GM10248 (cell line): ENCODE measurements around the gene CDHR4.
"Not testable (repeated sequence)": the region's sequence is repeated elsewhere in the genome, so short reads cannot be mapped to it uniquely, and the experiment has no call there.

Source experiments
- CTCF ChIA-PET: fragments of 300-600 bp; sonication (Branson Sonifier 250); formaldehyde crosslinking; extraction: SDS; loops from one replicate; lab custom pipeline; 2021; ENCODE audit warnings: antibody characterized with exemption; lab: Yijun Ruan, JAX
- POLR2A ChIA-PET: fragments of 350-650 bp; sonication (Branson Sonifier 250); formaldehyde crosslinking; extraction: SDS; loops from one replicate; lab custom pipeline; 2020; ENCODE audit warnings: antibody characterized with exemption; lab: Yijun Ruan, JAX
- DNase-seq: peaks from one replicate; pipeline ENCODE4 v3.0.0; 2012; ENCODE audit errors: extremely low spot score
- TF ChIP-seq, protein P1 (sequence below): IDR thresholded peaks from 2 replicates; pipeline ENCODE4 v1.5.1; 2012; ENCODE audit warnings: mild to moderate bottlenecking, low read depth; ENCODE audit errors: extremely low read depth, missing control alignments, control extremely low read depth

The CDHR4 gene

DNA sequence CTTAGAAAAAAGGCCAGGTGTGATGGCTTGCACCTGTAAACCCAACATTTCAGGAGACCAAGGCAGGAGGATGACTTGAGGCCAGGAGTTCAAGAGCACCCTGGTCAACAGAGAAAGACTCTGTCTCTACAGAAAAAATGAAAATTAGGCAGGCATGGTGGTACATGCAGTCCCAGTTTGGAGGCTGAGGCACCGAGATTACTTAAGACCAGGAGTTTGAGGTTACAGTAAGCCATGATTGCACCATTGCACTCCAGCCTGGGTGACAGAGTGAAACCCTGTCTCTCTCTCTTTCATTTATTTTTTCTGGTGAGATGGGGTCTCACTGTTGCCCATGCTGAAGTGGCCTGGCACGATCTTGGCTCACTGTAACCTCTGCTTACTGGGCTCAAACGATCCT lies 38.0 kb downstream of the CDHR4 start:
- TF ChIP-seq, protein P1, sequence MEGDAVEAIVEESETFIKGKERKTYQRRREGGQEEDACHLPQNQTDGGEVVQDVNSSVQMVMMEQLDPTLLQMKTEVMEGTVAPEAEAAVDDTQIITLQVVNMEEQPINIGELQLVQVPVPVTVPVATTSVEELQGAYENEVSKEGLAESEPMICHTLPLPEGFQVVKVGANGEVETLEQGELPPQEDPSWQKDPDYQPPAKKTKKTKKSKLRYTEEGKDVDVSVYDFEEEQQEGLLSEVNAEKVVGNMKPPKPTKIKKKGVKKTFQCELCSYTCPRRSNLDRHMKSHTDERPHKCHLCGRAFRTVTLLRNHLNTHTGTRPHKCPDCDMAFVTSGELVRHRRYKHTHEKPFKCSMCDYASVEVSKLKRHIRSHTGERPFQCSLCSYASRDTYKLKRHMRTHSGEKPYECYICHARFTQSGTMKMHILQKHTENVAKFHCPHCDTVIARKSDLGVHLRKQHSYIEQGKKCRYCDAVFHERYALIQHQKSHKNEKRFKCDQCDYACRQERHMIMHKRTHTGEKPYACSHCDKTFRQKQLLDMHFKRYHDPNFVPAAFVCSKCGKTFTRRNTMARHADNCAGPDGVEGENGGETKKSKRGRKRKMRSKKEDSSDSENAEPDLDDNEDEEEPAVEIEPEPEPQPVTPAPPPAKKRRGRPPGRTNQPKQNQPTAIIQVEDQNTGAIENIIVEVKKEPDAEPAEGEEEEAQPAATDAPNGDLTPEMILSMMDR = no peak
- ChIA-PET POLR2A (no interaction called here), CTCF (no interaction called here)
- no peak for DNase-seq

DNA sequence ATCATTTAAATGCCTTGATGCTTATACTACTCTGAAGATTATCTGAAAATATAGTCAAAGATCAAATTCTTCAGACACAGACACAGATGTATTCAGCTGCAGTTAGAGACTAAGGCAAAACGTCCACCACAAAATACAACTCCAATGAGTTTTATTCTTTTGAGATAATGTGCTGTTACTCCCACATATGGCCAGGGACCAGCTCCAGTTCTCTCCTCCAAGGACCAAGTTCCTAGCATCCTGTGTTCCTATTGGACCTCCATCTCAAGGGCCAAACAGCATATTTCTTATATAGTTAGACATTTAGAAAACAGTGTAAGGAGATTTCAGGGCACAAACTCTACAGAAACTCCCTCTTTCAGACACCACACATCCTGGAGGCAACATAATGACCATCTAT lies 40.4 kb downstream of the CDHR4 start:
- TF ChIP-seq, protein P1 = no peak
- no peak for DNase-seq
- ChIA-PET POLR2A (no interaction called here), CTCF (interaction anchor here (1.5 to 1.7 kb wide), 2 partner anchors 10 to 13 kb away, joined by 3 read pairs; no protein-coding TSS in a partner anchor)

- ChIA-PET POLR2A (interaction anchor here (0.6 kb wide), 1 partner anchor 98 kb away, joined by 3 read pairs; no protein-coding TSS in a partner anchor), CTCF (interaction anchor here (0.9 to 2.7 kb wide), 7 partner anchors 10 to 218 kb away, joined by 3 to 10 read pairs (median 3); no protein-coding TSS in a partner anchor)
- TF ChIP-seq, protein P1 = no peak
- DNase-seq = no peak
Observed at GRCh38 chr3:49757197-49757596, 42.5 kb downstream of the CDHR4 start.

DNA sequence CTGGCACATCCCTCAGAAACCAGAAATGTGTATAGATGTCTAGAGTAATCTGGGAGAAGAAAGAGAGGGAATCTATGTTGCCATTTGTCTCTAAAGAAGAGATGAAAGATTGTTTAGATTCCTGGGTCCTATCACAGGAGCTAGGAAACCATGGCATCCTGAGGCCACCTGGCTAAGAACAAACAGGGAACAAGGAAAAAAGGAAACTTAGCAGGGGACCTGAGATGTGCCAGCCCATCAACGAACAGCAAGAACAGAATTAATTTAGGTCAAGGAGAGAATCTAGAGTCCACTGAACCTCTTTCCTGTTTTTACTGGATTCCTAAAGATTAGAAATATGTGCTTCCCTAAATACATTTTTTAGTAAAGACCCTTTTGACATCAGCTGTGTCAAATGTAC lies 43.6 kb downstream of the CDHR4 start:
- DNase-seq = no peak
- ChIA-PET CTCF (interaction anchor here (1.2 to 2.7 kb wide), 2 partner anchors 11 to 23 kb away, joined by 3 to 10 read pairs; no protein-coding TSS in a partner anchor), POLR2A (no interaction called here)
- TF ChIP-seq, protein P1 = no peak

GRCh38 chr3:49754536-49754935 lies 45.1 kb downstream of the CDHR4 start:
- POLR2A ChIA-PET = no interaction called here

DNA sequence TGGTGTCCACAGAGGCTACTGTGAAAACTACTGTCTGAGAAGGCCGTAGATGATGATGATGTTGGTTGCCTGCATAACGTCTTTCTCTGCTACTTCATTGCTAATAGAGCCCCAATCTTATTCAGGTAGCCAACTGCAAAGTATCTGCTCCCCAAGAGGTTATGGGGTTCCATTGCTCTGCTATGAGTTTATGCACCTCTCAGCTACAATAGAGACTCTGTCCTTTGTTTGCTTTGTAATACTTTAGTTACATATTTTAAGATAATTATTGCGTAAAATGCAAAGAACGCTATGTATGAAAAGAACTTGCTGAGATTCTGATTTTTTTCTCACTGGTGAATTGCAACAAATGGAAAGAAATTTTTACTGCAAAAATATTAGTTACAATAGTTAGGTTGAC lies 48.2 kb downstream of the CDHR4 start:
- ChIA-PET POLR2A (no interaction called here), CTCF (no interaction called here)
- DNase-seq = no peak
- TF ChIP-seq, protein P1 = no peak

More at GRCh38 chr3:49754536-49754935, 45.1 kb downstream of the CDHR4 start:
- no peak for DNase-seq
- TF ChIP-seq, protein P1 = no peak
- CTCF ChIA-PET = no interaction called here

DNA sequence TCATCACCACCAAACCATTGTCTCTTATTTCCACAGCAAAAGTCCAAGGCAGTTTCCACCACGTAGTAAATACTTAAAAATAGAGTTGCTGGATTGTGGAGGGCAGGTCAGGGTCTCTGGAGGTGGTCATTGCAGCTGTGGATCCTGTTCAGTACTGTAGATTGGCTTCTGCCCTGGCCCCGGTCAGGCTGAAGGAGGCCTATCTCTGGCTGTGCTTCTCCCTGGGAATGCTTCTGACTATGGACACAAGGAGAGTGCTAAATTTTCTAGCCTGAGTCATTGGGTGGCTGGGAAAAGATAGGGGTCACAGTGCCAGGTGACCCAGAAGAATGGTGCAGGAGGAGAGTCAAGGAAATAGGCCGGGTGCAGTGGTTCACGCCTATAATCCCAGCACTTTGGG lies 49.6 kb downstream of the CDHR4 start:
- no peak for DNase-seq
- TF ChIP-seq, protein P1 = no peak
- ChIA-PET POLR2A (no interaction called here), CTCF (interaction anchor here (1.3 kb wide), 1 partner anchor 53 kb away, joined by 3 read pairs; the partner anchor contains the start of gene INKA1)

DNA sequence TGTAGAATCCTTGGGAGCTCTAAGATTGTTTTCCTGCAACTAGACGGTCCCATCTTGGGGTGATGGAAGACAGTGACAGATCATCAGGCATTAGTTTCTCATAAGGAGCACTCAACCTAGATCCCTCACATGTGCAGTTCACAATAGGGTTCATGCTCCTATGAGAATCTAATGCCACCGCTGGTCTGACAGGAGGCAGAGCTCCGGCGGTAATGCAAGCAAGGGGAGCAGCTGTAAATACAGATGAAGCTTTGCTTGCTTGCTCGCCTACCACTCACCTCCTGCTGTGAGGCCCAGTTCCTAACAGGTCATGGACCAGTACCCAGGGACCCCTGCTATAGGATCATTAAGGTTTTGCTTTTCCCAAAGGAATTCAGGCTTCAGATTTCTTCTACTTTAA lies 50.8 kb downstream of the CDHR4 start:
- CTCF ChIA-PET = interaction anchor here (1.0 to 1.3 kb wide), 5 partner anchors 10 to 91 kb away, joined by 3 to 5 read pairs (median 3); partner anchors contain the start of genes AMIGO3 and INKA1
- DNase-seq, POLR2A ChIA-PET: not testable (repeated sequence)
